OCI-LY1 (cell line): ENCODE data around the gene MXRA7.

Experiments used
- CTCF ChIP-seq: fragments of 200-600 bp; sonication (generic), shearing (Covaris generic); IDR thresholded peaks from 2 replicates; pipeline ENCODE4 v1.5.1; 2017; ENCODE audit warnings: mild to moderate bottlenecking, antibody characterized with exemption, low read length, moderate library complexity, mixed read lengths
- EZH2 ChIP-seq: fragments of 200-600 bp; sonication (generic), shearing (Covaris generic); IDR thresholded peaks from 2 replicates; pipeline ENCODE4 v1.8.0; 2017; ENCODE audit warnings: borderline replicate concordance, mixed run types, mild to moderate bottlenecking, antibody characterized with exemption, low read length, moderate library complexity, mixed read lengths

GRCh38 chr17:76713765-76714164, 3.0 kb upstream of the MXRA7 start:
- TF ChIP-seq CTCF (no peak), EZH2 (no peak)
